ENCODE results near the gene GNAI2.
"Not testable (repeated sequence)": the region's sequence is repeated elsewhere in the genome, so short reads cannot be mapped to it uniquely, and the experiment has no call there.

Gene GNAI2

DNA sequence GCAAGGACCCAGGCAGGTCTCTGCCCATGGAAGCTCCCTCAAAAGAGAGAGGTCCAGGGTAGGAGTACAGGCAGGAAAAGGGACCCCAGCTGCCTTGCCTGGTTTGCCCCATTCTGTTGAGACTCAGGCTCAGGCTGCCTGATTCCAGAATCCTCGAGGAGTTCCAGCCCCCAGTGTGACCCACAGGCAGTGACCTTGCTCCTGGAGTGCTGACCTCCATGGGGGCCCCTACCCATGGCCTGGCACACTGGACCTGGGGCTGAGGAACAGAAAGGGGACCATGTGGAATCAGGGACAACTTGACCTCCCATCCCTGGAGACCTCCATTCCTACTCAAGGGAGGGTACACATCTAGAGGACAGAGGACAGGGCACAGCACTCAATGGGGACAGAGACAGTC lies 29.6 kb downstream of the GNAI2 start:
- DNase-seq = no peak

DNA sequence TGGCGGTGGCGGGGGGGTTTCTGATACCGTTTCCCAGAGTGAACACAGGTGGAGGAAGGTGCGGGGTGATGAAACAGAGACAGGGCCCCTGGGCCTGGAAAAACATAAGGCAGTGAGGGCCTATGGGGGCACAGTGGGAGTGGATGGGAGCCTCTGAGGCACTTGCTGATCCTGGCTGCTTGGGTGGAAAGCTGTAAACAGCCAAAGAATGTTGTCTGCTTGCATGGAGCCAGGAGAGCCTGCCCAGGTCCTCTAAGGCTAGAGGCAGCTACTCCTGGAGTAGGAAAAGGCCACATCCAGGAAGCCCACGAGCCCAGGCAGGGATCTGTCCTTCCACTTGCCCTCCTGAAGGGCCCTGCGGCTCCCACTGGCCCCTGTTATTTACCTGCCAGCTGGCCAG lies 30.0 kb downstream of the GNAI2 start:
- DNase-seq = no peak

DNA sequence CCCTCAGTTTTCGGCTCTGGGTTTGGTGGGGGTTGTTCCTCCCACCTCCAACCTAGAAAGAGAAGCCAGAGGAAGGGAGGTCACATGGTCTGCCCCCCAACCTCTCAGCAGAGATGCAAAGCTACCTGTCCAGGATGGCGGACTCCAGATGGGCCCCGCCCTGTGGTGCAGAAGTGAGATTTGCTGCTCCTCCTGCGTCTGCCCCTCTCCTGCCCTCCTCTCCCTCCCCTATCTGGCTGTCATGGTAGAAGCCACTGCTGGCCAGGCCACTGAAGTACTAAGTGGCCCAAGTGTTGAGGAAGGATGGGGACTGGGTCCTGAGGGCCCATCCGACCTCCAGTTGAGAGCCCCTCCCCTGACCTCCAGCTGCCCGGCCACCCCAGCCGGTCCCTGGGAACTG lies 30.8 kb downstream of the GNAI2 start:
- no peak for DNase-seq

DNA sequence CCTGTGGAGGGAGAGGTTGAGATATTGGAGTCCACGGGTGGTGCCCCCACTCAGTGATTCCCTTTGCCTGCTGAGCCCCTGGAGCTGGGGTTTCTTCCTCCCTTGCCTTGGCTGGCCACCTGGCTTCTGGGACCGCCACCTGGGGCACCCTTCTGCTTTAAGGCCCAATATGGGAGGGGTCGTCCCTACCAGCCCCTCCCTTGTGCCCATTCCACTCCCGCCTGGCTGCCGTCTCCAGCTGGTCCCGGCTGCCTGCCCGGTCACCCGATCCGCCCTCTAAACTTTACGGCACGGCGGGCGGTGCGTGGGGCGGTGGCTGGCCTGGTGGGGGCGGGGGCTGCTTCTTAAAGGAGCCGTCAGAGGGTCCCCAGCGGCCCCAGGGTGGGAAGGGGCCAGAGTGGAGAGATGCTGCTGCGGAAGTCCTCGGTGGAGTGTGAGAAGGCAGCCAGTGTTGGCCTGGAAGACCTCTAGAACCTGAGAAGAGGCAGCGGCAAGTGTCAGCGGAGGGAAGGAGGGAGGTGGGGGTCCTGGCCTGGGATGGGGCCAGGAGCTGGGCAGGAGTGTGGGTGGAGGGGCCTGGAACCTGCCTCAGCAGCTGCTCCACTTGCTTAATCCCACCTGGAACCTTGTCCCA lies 31.4 kb downstream of the GNAI2 start:
- no peak for DNase-seq

GRCh38 chr3:50268276-50268675 lies 32.3 kb downstream of the GNAI2 start:
- DNase-seq = no peak

- no peak for DNase-seq
Observed at GRCh38 chr3:50268703-50269451, 32.9 kb downstream of the GNAI2 start, which contains the start of gene SEMA3B. SEMA3B (plus strand) TSS chr3:50269147; CDS start chr3:50269241, 94 bp downstream.

DNA sequence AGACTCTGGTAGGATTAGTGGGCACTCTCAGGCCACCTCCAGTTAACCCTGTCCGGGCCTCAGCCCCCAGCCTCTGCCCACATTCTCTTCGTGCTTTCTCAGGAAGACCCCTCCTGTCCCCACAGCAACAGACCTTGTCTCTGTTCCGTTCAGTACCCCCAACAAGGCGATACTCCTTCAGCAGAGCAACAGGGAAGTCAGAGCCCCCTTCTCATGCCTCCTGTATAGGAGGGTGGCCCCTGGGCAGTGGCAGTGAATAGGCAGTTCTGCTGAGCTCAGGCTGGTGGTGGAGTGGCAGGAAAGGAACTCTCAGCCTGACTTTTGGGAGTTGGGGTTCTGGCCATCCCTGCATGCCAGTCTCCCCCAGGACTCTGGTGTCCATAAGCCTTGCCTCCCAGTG lies 33.5 kb downstream of the GNAI2 start:
- DNase-seq = no peak

- no peak for DNase-seq
Observed at GRCh38 chr3:50269977-50270413, 34.0 kb downstream of the GNAI2 start.

- no peak for DNase-seq
Observed at GRCh38 chr3:50270422-50271224, 34.6 kb downstream of the GNAI2 start.

- DNase-seq = no peak
Observed at GRCh38 chr3:50271314-50271936, 35.4 kb downstream of the GNAI2 start.

DNA sequence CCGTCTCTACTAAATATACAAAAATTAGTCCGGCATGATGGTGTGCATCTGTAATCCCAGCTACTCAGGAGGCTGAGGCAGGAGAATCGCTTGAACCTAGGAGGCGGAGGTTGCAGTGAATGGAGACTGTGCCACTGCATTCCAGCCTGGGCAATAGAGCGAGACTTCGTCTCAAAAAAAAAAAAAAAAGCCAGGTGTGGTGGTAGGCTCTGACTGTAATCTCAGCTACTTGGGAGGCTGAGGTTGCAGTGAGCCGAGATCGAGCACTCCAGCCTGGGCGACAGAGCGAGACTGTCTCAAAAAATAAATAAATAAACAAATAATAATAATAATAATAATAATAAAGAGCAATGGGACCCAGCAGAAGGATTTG lies 36.5 kb downstream of the GNAI2 start:
- DNase-seq = not testable (repeated sequence)

DNA sequence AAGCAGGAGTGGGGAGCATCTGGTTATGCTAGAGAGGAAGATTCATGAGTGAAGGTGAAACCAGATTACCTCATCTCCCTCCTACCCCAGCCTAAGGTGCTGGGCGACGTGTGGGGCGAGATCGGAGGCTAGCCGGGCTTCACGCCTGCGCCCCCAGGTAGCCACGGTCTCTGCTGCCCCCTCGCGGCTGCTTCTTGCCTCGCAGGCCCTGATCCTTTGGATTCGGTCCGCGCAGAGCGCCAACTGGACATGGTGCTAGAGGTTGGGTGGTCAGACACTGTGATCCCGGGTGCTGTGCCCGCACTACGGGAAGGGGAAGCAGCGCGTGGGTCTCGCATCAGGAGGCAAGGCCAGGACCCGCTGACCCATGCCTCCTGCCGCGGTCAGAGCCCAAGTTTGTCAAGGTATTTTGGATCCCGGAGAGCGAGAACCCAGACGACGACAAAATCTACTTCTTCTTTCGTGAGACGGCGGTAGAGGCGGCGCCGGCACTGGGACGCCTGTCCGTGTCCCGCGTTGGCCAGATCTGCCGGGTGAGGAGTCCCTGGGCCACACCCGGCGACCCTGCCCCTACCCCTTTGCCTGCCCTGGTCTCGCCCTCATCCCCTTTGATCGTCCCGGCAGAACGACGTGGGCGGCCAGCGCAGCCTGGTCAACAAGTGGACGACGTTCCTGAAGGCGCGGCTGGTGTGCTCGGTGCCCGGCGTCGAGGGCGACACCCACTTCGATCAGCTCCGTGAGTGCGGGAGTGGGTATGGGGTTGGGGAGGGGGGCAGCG lies 37.1 kb downstream of the GNAI2 start:
- DNase-seq = peak; percentile 92

GRCh38 chr3:50273689-50274065 lies 37.7 kb downstream of the GNAI2 start:
- no peak for DNase-seq

GRCh38 chr3:50274371-50275104 lies 38.5 kb downstream of the GNAI2 start:
- DNase-seq = peak; percentile 80

DNA sequence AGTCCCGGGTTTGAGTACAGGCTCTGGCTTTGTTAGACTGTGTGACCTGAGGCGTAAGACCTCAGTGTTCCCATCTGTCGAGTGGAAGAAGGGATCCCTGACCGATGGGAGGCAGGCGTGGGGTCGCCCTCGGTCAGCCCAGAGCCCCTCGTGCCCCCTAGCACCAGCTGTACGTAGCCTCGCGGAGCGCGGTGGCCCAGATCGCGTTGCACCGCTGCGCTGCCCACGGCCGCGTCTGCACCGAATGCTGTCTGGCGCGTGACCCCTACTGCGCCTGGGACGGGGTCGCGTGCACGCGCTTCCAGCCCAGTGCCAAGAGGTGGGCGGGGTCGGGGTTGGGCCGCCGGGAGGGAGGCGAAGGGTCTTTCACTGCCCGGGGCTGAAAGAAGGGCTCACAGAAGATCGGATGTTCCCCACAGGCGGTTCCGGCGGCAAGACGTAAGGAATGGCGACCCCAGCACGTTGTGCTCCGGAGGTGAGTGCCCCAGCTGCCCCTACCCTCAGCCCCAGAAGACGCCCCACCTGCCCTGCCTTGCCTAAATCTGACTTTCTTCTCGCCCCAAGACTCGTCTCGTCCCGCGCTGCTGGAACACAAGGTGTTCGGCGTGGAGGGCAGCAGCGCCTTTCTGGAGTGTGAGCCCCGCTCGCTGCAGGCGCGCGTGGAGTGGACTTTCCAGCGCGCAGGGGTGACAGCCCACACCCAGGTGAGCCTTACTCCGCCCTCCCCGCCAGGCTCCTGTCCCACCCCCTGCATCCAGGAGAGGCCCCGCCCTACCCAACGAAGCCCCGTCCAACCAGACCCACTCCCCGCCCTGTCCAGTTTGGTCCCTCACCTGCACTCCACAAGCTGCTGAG lies 39.4 kb downstream of the GNAI2 start:
- DNase-seq = no peak

GRCh38 chr3:50275996-50276761 lies 40.2 kb downstream of the GNAI2 start:
- peak; percentile 42 for DNase-seq

GRCh38 chr3:50276762-50277101 lies 40.7 kb downstream of the GNAI2 start:
- no peak for DNase-seq

GRCh38 chr3:50278123-50278879 lies 42.3 kb downstream of the GNAI2 start:
- no peak for DNase-seq

- DNase-seq = no peak
Observed at GRCh38 chr3:50278880-50279224, 42.8 kb downstream of the GNAI2 start, which contains the start of gene LSMEM2. LSMEM2 (plus strand) TSS chr3:50279087; CDS start chr3:50279114, 27 bp downstream.
